HFFc6 (cell line): Measurements from ENCODE around the gene HES6. TPM values are rescaled to one million over a fixed set of nuclear protein-coding genes. Genes with fewer than 3 reads are reported as not detected.

Experiments used
- DNase-seq: peaks from one replicate; pipeline ENCODE4 v3.0.0-alpha.2; 2018
- H3K27ac Mint-ChIP-seq: 2 replicates; pipeline ENCODE4 v1.8.0; 2020; ENCODE audit warnings: mild to moderate bottlenecking, mixed read lengths
- H3K27me3 Mint-ChIP-seq: 2 replicates; pipeline ENCODE4 v1.8.0; 2021; ENCODE audit warnings: mild to moderate bottlenecking, moderate library complexity, mixed read lengths; ENCODE audit not compliant: insufficient read depth
- H3K36me3 Mint-ChIP-seq: 2 replicates; pipeline ENCODE4 v1.8.0; 2021; ENCODE audit warnings: low read depth, mixed read lengths
- H3K4me1 Mint-ChIP-seq: 2 replicates; pipeline ENCODE4 v1.8.0; 2020; ENCODE audit warnings: low read depth, mixed read lengths
- H3K4me3 Mint-ChIP-seq: 2 replicates; pipeline ENCODE4 v1.8.0; 2020; ENCODE audit warnings: mild to moderate bottlenecking, moderate library complexity, mixed read lengths
- H3K9me3 Mint-ChIP-seq: 2 replicates; pipeline ENCODE4 v1.8.0; 2020; ENCODE audit warnings: mild to moderate bottlenecking, mixed read lengths
- total RNA-seq, 6 experiments: library from RNA; stranded (reverse); fragmentation: NEBNext Ultra II Directional; extraction: Animal tissue kit (Norgen Biotek cat#: 25700); gene quantifications; 2 replicates in 1 of 6; 3 replicates in 5 of 6; pipeline ENCODE4 v1.2.3, GENCODE V29; 2021
- TF ChIP-seq, protein P1 (sequence below): fragments of 200-600 bp; sonication (generic); IDR thresholded peaks from 2 replicates; pipeline ENCODE4 v1.5.0; 2021; ENCODE audit warnings: antibody characterized with exemption, mild to moderate bottlenecking

HES6 gene
- total RNA-seq, 6 experiments from 2014 or later = 0.47 to 1.0 (median 0.82) TPM

DNA sequence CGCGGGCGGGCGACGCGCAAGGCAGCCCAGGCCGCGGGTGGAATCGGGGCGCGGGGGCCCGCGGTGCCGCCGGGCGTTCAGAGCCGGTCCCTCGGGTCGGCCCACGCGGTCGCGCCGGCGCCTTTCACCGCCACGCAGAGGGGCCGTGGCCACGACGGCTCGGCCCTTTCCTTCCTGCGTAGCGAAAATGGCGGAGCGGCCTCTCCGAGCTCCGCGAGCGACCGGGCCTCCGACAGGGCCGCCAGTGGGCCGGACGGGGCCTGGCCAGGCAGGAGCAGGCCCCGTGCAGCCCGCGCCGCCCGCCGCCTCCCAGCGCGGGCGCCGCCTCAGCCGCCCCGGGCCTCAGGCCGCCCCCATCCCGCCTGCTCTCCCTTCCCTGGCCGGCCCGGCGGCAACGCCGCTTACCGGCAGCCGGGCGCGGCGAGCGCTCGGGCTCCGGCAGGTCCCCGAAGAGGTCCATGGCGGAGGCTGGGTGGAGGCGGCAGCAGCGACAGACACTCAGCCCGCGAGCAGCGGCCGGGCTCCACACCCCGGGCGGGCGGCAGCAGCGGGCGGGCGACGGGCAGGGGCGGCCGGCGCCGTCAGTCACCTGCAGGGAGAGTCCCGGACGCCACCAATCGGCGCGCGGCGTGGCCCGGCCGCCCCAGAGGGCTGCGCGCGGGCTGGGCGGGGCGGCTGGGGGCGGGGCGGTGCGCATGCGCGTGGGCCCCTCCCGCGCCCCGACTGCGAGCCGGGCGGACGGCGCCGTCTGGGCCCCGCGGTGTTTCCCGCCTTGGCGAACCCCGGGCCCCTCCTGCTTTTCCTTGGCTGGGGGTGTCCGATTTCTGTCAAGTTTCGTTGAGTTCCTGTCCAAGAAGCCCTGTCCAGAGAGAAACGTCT, 36.5 kb downstream of the HES6 start, which contains the start of gene ILKAP:
Gene ILKAP, minus strand, starts transcription at position 602 of the 879 bp plus-strand sequence. Its CDS starts 142 bp downstream, at position 460.
- H3K36me3 Mint-ChIP-seq = peaks cover 19% of the 10 kb centered on the region
- peak; percentile 66 for DNase-seq
- no peaks in the 10 kb centered on the region for H3K27me3 Mint-ChIP-seq
- TF ChIP-seq, protein P1, sequence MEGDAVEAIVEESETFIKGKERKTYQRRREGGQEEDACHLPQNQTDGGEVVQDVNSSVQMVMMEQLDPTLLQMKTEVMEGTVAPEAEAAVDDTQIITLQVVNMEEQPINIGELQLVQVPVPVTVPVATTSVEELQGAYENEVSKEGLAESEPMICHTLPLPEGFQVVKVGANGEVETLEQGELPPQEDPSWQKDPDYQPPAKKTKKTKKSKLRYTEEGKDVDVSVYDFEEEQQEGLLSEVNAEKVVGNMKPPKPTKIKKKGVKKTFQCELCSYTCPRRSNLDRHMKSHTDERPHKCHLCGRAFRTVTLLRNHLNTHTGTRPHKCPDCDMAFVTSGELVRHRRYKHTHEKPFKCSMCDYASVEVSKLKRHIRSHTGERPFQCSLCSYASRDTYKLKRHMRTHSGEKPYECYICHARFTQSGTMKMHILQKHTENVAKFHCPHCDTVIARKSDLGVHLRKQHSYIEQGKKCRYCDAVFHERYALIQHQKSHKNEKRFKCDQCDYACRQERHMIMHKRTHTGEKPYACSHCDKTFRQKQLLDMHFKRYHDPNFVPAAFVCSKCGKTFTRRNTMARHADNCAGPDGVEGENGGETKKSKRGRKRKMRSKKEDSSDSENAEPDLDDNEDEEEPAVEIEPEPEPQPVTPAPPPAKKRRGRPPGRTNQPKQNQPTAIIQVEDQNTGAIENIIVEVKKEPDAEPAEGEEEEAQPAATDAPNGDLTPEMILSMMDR = no peak
- peak within 1 kb of the TSS; percentile 82 for H3K27ac Mint-ChIP-seq
- H3K4me1 Mint-ChIP-seq = peaks cover 27% of the 10 kb centered on the region
- peak within 1 kb of the TSS; percentile 94 for H3K4me3 Mint-ChIP-seq
- no peaks in the 10 kb centered on the region; the same call in 1 of the 2 replicates for H3K9me3 Mint-ChIP-seq

DNA sequence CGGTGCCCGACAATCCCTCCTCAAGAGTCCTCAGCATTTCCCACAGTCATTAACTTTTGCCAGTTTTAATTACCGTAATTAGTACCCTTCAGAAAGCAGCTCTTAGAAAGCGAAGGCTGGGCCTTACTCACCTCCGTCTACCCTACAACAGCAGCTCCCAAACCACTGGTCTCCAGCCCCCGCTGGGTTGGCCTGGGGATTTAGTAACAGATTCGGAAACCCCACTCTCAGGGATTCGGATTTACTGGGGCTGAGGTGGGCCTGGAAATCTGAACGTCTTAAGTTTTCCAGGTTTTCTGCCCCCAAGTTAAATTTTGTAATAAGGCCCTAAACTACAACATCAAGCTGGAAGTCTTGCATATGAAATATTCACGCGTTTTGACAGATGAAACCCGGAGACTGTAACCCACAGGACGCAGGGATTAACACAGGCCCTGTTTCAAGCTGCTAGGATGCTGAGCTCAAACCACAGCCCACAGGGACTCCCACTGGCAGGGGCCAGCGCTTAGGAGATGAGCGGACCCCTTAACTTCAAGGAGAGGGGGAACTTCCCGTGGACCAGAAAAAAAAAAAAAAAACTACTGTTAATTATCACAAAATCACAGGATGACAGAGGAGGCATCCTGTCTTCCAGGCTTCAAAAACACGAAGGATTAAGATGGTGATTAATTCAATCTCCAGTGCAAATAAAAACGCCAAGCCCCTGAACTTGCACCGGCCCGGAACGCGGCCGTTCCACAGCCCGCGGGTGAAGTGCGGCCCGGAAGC, 37.3 kb downstream of the HES6 start:
- peak overlapping the region; percentile 94 for H3K4me3 Mint-ChIP-seq
- no peaks in the 10 kb centered on the region for H3K27me3 Mint-ChIP-seq
- peaks cover 31% of the 10 kb centered on the region for H3K4me1 Mint-ChIP-seq
- DNase-seq = no peak
- H3K9me3 Mint-ChIP-seq = no peaks in the 10 kb centered on the region; the same call in 1 of the 2 replicates
- peak overlapping the region; percentile 82 for H3K27ac Mint-ChIP-seq
- H3K36me3 Mint-ChIP-seq = peaks cover 19% of the 10 kb centered on the region
- TF ChIP-seq, protein P1 = no peak

DNA sequence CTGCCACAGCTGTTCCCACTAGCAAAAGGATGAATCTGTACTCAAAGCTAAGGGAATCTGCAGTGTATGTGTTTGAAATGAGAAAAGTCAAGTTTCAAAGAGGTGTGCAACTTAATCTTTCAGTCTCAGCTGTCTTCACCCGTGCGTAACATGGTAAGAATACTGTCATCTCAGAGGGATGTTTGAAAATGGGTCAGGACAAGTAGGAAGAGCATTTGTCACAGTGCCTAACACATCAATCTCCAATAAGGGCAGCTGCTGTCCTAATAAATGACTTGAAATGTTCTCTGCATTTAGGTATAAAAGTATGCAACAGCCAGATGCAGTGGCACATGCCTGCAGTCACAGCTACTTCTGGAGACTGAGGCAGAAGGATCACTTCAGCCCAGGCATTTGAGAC, 49.4 kb downstream of the HES6 start:
- Mint-ChIP-seq H3K4me1 (no peaks in the 10 kb centered on the region), H3K27me3 (no peaks in the 10 kb centered on the region), H3K36me3 (peaks cover 33% of the 10 kb centered on the region), H3K27ac (no peak overlapping the region), H3K9me3 (no peaks in the 10 kb centered on the region), H3K4me3 (no peak overlapping the region)
- DNase-seq = no peak
- TF ChIP-seq, protein P1 = no peak

Other genes starting within 250 kb of the HES6 start
- gene SCLY, start 179.0 kb downstream of the HES6 start, total RNA-seq = 10 to 100 TPM; 11.3 to 16.4 (median 12.3) TPM
- gene ESPNL, start 139.7 kb downstream of the HES6 start, total RNA-seq = 1 to 10 TPM; 1.0 to 3.0 (median 2.6) TPM
- under 1 TPM in 4 of 6 experiments, not detected in 2; 0.05 to 0.14 (median 0.12) TPM for gene KLHL30, start 101.4 kb downstream of the HES6 start, total RNA-seq
- gene ERFE, start 81.1 kb downstream of the HES6 start, total RNA-seq = under 1 TPM in 5 of 6 experiments, not detected in 1; 0.19 to 0.46 (median 0.41) TPM
- 10 to 100 TPM; 27.3 to 34.3 (median 28.6) TPM for gene ILKAP, start 36.3 kb downstream of the HES6 start, total RNA-seq
- 1 to 10 TPM; 4.3 to 5.7 (median 4.5) TPM for gene PER2, start 48.6 kb upstream of the HES6 start, total RNA-seq
- 10 to 100 TPM; 15.7 to 21.7 (median 17.6) TPM for gene TRAF3IP1, start 80.5 kb upstream of the HES6 start, total RNA-seq
- gene ASB1, start 186.9 kb upstream of the HES6 start, total RNA-seq = 10 to 100 TPM; 56.0 to 77.5 (median 74.4) TPM